Keratinocyte (primary cell): ENCODE data around the gene CD27. TPM values are rescaled to one million over a fixed set of nuclear protein-coding genes. Genes with fewer than 3 reads are reported as not detected.
"Not testable (repeated sequence)": the region's sequence is repeated elsewhere in the genome, so short reads cannot be mapped to it uniquely, and the experiment has no call there.

Experiments
- DNase-seq: peaks from one replicate; pipeline ENCODE4 v3.0.0-alpha.2; 2011; ENCODE audit warnings: low read depth, missing footprints, low spot score
- FAIRE-seq: peaks from 2 replicates; lab custom pipeline; 2011; peaks lifted over from hg19 to GRCh38; lab: Jason Lieb, UNC
- H2AFZ ChIP-seq: 2 replicates; pipeline ENCODE4 v1.6.0; 2012; ENCODE audit warnings: low read length, control low read depth, inconsistent platforms; ENCODE audit not compliant: control insufficient read depth
- H3K27ac ChIP-seq: 2 replicates; pipeline ENCODE4 v1.5.1; 2011; ENCODE audit warnings: low read length; ENCODE audit not compliant: control insufficient read depth, insufficient read depth
- H3K27me3 ChIP-seq: 3 replicates; pipeline ENCODE4 v1.6.0; 2011; ENCODE audit warnings: low read length; ENCODE audit not compliant: control insufficient read depth, insufficient read depth; ENCODE audit errors: extremely low read depth
- H3K36me3 ChIP-seq, 2 experiments: 2 replicates in 1 of 2; 3 replicates in 1 of 2; pipeline ENCODE4 v1.5.1; 2011; ENCODE audit warnings: low read length in 2 of 2, mild to moderate bottlenecking in 1 of 2; ENCODE audit not compliant: control insufficient read depth in 2 of 2, insufficient read depth in 2 of 2; ENCODE audit errors: extremely low read depth in 1 of 2
- H3K4me1 ChIP-seq: 3 replicates; pipeline ENCODE4 v1.5.1; 2011; ENCODE audit warnings: low read length; ENCODE audit not compliant: control insufficient read depth, insufficient read depth; ENCODE audit errors: extremely low read depth
- H3K4me2 ChIP-seq: 3 replicates; pipeline ENCODE4 v1.6.0; 2011; ENCODE audit warnings: low read depth, low read length; ENCODE audit not compliant: control insufficient read depth, insufficient read depth; ENCODE audit errors: extremely low read depth
- H3K4me3 ChIP-seq, 3 experiments: fragments of 200-600 bp in 1 of 3; sonication (generic) in 1 of 3; 2 replicates in 2 of 3; 3 replicates in 1 of 3; pipeline ENCODE4 v1.5.1; 2011 to 2016; ENCODE audit warnings: low read length in 3 of 3, mild to moderate bottlenecking in 3 of 3, control low read depth in 2 of 3, inconsistent platforms in 1 of 3, low read depth in 1 of 3, mixed read lengths in 1 of 3, mixed run types in 1 of 3, moderate library complexity in 1 of 3; ENCODE audit not compliant: control insufficient read depth in 2 of 3, insufficient read depth in 2 of 3; ENCODE audit errors: extremely low read depth in 1 of 3
- H3K79me2 ChIP-seq: 2 replicates; pipeline ENCODE4 v1.6.0; 2012; ENCODE audit warnings: low read length; ENCODE audit not compliant: control insufficient read depth, insufficient read depth
- H3K9ac ChIP-seq: 3 replicates; pipeline ENCODE4 v1.6.0; 2011; ENCODE audit warnings: low read length; ENCODE audit not compliant: control insufficient read depth, insufficient read depth; ENCODE audit errors: extremely low read depth
- H3K9me1 ChIP-seq: 3 replicates; pipeline ENCODE4 v1.6.0; 2011; ENCODE audit warnings: low read length; ENCODE audit not compliant: control insufficient read depth, insufficient read depth; ENCODE audit errors: extremely low read depth
- H3K9me3 ChIP-seq: 2 replicates; pipeline ENCODE4 v1.5.1; 2012; ENCODE audit warnings: low read depth, low read length; ENCODE audit not compliant: control insufficient read depth
- H4K20me1 ChIP-seq: 3 replicates; pipeline ENCODE4 v1.6.0; 2011; ENCODE audit warnings: low read length; ENCODE audit not compliant: control insufficient read depth, insufficient read depth; ENCODE audit errors: extremely low read depth
- CTCF ChIP-seq, 3 experiments: IDR thresholded peaks in 1 of 3; conservative IDR thresholded peaks in 1 of 3; optimal IDR thresholded peaks in 1 of 3; 2 replicates in 2 of 3; 3 replicates in 1 of 3; pipeline versions ENCODE3 to v1.5.1; 2011; ENCODE audit warnings: low read length in 3 of 3, mild to moderate bottlenecking in 3 of 3, moderate library complexity in 2 of 3, control low read depth in 1 of 3, inconsistent platforms in 1 of 3; ENCODE audit not compliant: insufficient read depth in 2 of 3; ENCODE audit errors: extremely low read depth in 1 of 3
- EZH2 ChIP-seq: IDR thresholded peaks from one replicate; pipeline ENCODE4 v1.6.1; 2012; ENCODE audit warnings: inconsistent platforms, mild to moderate bottlenecking, low read length, moderate library complexity
- dilution Hi-C: fragments of 300-500 bp; cut with MboI; formaldehyde crosslinking; loops from one replicate; pipeline ENCODE4 v1.7.0; 2020; ENCODE audit warnings: low sequenced_read_pairs; ENCODE audit not compliant: extremely low pct_ligation_motif_present
- polyA plus RNA-seq, 5 experiments: library from polyadenylated mRNA; depleted of rRNA in 3 of 5; stranded (reverse) in 3 of 5; stranded (forward) in 1 of 5; unstranded in 1 of 5; fragments of >200 nt; gene quantifications; 1 replicate in 1 of 5; 2 replicates in 3 of 5; 3 replicates in 1 of 5; pipeline versions ENCODE4 v1.2.1 to v1.2.3, GENCODE V29; 2011 to 2012; ENCODE audit warnings: missing spikeins in 2 of 5, low read depth in 1 of 5, low replicate concordance in 1 of 5

The CD27 gene
- polyA plus RNA-seq, 1 donor (not counting 4 experiments of a cell fraction or from before 2014, with no cell fraction given), result not detected

GRCh38 chr12:6471989-6472360 lies 27.2 kb downstream of the CD27 start:
- H3K4me3 ChIP-seq, result no peak overlapping the region
- no peaks in the 10 kb centered on the region for H3K9me3 ChIP-seq
- DNase-seq (no peak), FAIRE-seq (no peak)
- no peak overlapping the region for H3K4me2 ChIP-seq
- H3K36me3 ChIP-seq, result no peaks in the 10 kb centered on the region
- H3K27ac ChIP-seq, result no peak overlapping the region
- peaks cover 3% of the 10 kb centered on the region for H3K79me2 ChIP-seq
- H2AFZ ChIP-seq, result no peak overlapping the region
- TF ChIP-seq CTCF (optimal IDR thresholded peaks at IDR 0.05 in 1 of 3, IDR thresholded peaks at IDR 0.05 in 1 of 3, conservative IDR thresholded peaks at IDR 0.05 in 1 of 3; ENCODE audit: extremely low read depth in 1 of 3, insufficient read depth in 2 of 3, low read length in 3 of 3) (no peak), EZH2 (no peak)
- H3K27me3 ChIP-seq, result no peaks in the 10 kb centered on the region
- H3K4me1 ChIP-seq, result peaks cover 22% of the 10 kb centered on the region
- no peaks in the 10 kb centered on the region for H4K20me1 ChIP-seq
- no peak overlapping the region for H3K9ac ChIP-seq
- dilution Hi-C loops, result no loop called here
- H3K9me1 ChIP-seq, result no peaks in the 10 kb centered on the region

- Histone ChIP-seq H3K9me1 (no peaks in the 10 kb centered on the region), H3K36me3 (no peaks in the 10 kb centered on the region), H3K4me2 (no peak overlapping the region), H3K27me3 (no peaks in the 10 kb centered on the region), H2AFZ (no peak overlapping the region), H3K9ac (no peak overlapping the region), H3K79me2 (peaks cover 3% of the 10 kb centered on the region), H3K27ac (no peak overlapping the region), H4K20me1 (no peaks in the 10 kb centered on the region), H3K4me1 (peaks cover 22% of the 10 kb centered on the region), H3K9me3 (no peaks in the 10 kb centered on the region), H3K4me3 (no peak overlapping the region)
- TF ChIP-seq CTCF (optimal IDR thresholded peaks at IDR 0.05 in 1 of 3, IDR thresholded peaks at IDR 0.05 in 1 of 3, conservative IDR thresholded peaks at IDR 0.05 in 1 of 3; ENCODE audit: extremely low read depth in 1 of 3, insufficient read depth in 2 of 3, low read length in 3 of 3) (no peak), EZH2 (no peak)
- dilution Hi-C loops, result no loop called here
- DNase-seq (no peak), FAIRE-seq (no peak)
These were observed 27.7 kb downstream of the CD27 start for GRCh38 chr12:6472491-6472890.

- H2AFZ ChIP-seq, H3K9ac ChIP-seq, H3K27me3 ChIP-seq, FAIRE-seq, dilution Hi-C loops, H3K27ac ChIP-seq, H4K20me1 ChIP-seq, DNase-seq, H3K9me3 ChIP-seq, H3K9me1 ChIP-seq, H3K79me2 ChIP-seq, H3K36me3 ChIP-seq, H3K4me3 ChIP-seq, H3K4me2 ChIP-seq: not testable (repeated sequence)
- H3K4me1 ChIP-seq, result peaks cover 11% of the 10 kb centered on the region
These were observed 30.6 kb downstream of the CD27 start for GRCh38 chr12:6475233-6475975.
